Hepatocyte (in vitro differentiated cells): ENCODE measurements around the gene MCOLN3.

Experiments
- EZH2phosphoT487 ChIP-seq: fragments of 200-600 bp; sonication (generic); IDR thresholded peaks from one replicate; pipeline ENCODE4 v1.6.1; 2018; ENCODE audit warnings: antibody characterized with exemption, mild to moderate bottlenecking, low read depth, moderate library complexity; ENCODE audit not compliant: unreplicated experiment, severe bottlenecking
- TF ChIP-seq, protein P1 (sequence below): fragments of 200-600 bp; sonication (generic); IDR thresholded peaks from 2 replicates; pipeline ENCODE4 v1.5.1; 2016; ENCODE audit warnings: antibody characterized with exemption, mild to moderate bottlenecking; ENCODE audit not compliant: poor library complexity

DNA sequence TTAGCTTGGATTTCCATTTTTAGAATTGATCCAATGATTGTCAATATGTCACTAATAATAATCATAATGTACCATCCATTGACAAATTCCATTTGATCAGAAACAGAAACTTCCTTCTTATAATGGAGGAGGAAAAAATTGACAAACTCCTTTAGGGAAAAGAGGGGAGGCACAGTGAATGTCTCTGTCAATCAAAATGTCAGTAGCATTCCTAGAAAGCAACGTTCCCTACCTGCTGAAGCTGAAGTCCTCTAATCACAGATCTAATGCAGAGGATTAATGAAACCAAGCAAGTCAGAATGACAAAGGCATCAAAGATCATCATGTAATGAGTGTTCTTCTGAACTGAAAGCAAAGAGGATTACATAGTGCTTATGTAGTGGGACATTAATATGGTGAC is 22.4 kb downstream of the MCOLN3 start:
- TF ChIP-seq, protein P1, sequence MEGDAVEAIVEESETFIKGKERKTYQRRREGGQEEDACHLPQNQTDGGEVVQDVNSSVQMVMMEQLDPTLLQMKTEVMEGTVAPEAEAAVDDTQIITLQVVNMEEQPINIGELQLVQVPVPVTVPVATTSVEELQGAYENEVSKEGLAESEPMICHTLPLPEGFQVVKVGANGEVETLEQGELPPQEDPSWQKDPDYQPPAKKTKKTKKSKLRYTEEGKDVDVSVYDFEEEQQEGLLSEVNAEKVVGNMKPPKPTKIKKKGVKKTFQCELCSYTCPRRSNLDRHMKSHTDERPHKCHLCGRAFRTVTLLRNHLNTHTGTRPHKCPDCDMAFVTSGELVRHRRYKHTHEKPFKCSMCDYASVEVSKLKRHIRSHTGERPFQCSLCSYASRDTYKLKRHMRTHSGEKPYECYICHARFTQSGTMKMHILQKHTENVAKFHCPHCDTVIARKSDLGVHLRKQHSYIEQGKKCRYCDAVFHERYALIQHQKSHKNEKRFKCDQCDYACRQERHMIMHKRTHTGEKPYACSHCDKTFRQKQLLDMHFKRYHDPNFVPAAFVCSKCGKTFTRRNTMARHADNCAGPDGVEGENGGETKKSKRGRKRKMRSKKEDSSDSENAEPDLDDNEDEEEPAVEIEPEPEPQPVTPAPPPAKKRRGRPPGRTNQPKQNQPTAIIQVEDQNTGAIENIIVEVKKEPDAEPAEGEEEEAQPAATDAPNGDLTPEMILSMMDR = no peak
- no peak for TF ChIP-seq EZH2phosphoT487
